ENCODE data around the gene DYSF. TPM values are rescaled to one million over a fixed set of nuclear protein-coding genes. Genes with fewer than 3 reads are reported as not detected.
"Not testable (repeated sequence)": the region's sequence is repeated elsewhere in the genome, so short reads cannot be mapped to it uniquely, and the experiment has no call there.

Gene DYSF
- total and polyA plus RNA-seq, 2 donors: 5.8 to 9.2 TPM

GRCh38 chr2:71423817-71424420, 29.4 kb upstream of the DYSF start:
- H3K4me1 ChIP-seq (ENCODE audit: control insufficient read depth in 2 of 2, insufficient read depth in 2 of 2, low read length in 2 of 2): no peaks in the 10 kb centered on the region
- no peaks in the 10 kb centered on the region for H3K27me3 ChIP-seq (ENCODE audit: control insufficient read depth in 2 of 2, insufficient read depth in 1 of 2, low read length in 1 of 2)
- H3K27ac ChIP-seq (ENCODE audit: low read depth in 1 of 2, low read length in 1 of 2): no peak overlapping the region
- no peak overlapping the region for H3K4me3 ChIP-seq (ENCODE audit: low read length in 2 of 2)
- WGBS: 98% methylated on average over 3 of the region's 3 CpGs
- H3K9me3 ChIP-seq (ENCODE audit: control insufficient read depth in 2 of 2, insufficient read depth in 1 of 2, low read length in 1 of 2): no peaks in the 10 kb centered on the region
- no peak for DNase-seq (ENCODE audit: low read depth in 6 of 9, low spot score in 9 of 9)
- H3K36me3 ChIP-seq (ENCODE audit: control insufficient read depth in 2 of 2, insufficient read depth in 2 of 2, low read length in 1 of 2): peaks cover 18 to 49% of the 10 kb centered on the region in 2 donors

GRCh38 chr2:71426721-71427120, 26.6 kb upstream of the DYSF start:
- Histone ChIP-seq H3K36me3 (ENCODE audit: control insufficient read depth in 2 of 2, insufficient read depth in 2 of 2, low read length in 1 of 2) (peaks cover 21 to 66% of the 10 kb centered on the region in 2 donors), H3K27me3 (ENCODE audit: control insufficient read depth in 2 of 2, insufficient read depth in 1 of 2, low read length in 1 of 2) (no peaks in the 10 kb centered on the region), H3K4me1 (ENCODE audit: control insufficient read depth in 2 of 2, insufficient read depth in 2 of 2, low read length in 2 of 2) (no peaks in the 10 kb centered on the region), H3K27ac (ENCODE audit: low read depth in 1 of 2, low read length in 1 of 2) (no peak overlapping the region), H3K4me3 (ENCODE audit: low read length in 2 of 2) (no peak overlapping the region), H3K9me3 (ENCODE audit: control insufficient read depth in 2 of 2, insufficient read depth in 1 of 2, low read length in 1 of 2) (no peaks in the 10 kb centered on the region)
- no peak for DNase-seq (ENCODE audit: low read depth in 6 of 9, low spot score in 9 of 9)
- WGBS: 93% methylated on average over 2 of the region's 2 CpGs

GRCh38 chr2:71428472-71429383, 24.6 kb upstream of the DYSF start:
- peaks cover 24 to 72% of the 10 kb centered on the region in 2 donors for H3K36me3 ChIP-seq (ENCODE audit: control insufficient read depth in 2 of 2, insufficient read depth in 2 of 2, low read length in 1 of 2)
- no peak overlapping the region for H3K27ac ChIP-seq (ENCODE audit: low read depth in 1 of 2, low read length in 1 of 2)
- WGBS: over 99% methylated on average over 3 of the region's 3 CpGs
- no peak overlapping the region for H3K4me3 ChIP-seq (ENCODE audit: low read length in 2 of 2)
- DNase-seq (ENCODE audit: low read depth in 6 of 9, low spot score in 9 of 9): no peak
- no peaks in the 10 kb centered on the region for H3K4me1 ChIP-seq (ENCODE audit: control insufficient read depth in 2 of 2, insufficient read depth in 2 of 2, low read length in 2 of 2)
- H3K27me3 ChIP-seq (ENCODE audit: control insufficient read depth in 2 of 2, insufficient read depth in 1 of 2, low read length in 1 of 2): no peaks in the 10 kb centered on the region
- H3K9me3 ChIP-seq (ENCODE audit: control insufficient read depth in 2 of 2, insufficient read depth in 1 of 2, low read length in 1 of 2): no peaks in the 10 kb centered on the region

- WGBS: 94% methylated on average over 5 of the region's 5 CpGs
- not testable (repeated sequence) for H3K4me1 ChIP-seq (ENCODE audit: control insufficient read depth in 2 of 2, insufficient read depth in 2 of 2, low read length in 2 of 2); DNase-seq (ENCODE audit: low read depth in 6 of 9, low spot score in 9 of 9); H3K4me3 ChIP-seq (ENCODE audit: low read length in 2 of 2); H3K36me3 ChIP-seq (ENCODE audit: control insufficient read depth in 2 of 2, insufficient read depth in 2 of 2, low read length in 1 of 2); H3K9me3 ChIP-seq (ENCODE audit: control insufficient read depth in 2 of 2, insufficient read depth in 1 of 2, low read length in 1 of 2); H3K27ac ChIP-seq (ENCODE audit: low read depth in 1 of 2, low read length in 1 of 2); H3K27me3 ChIP-seq (ENCODE audit: control insufficient read depth in 2 of 2, insufficient read depth in 1 of 2, low read length in 1 of 2)
These were observed 8.2 kb upstream of the DYSF start for GRCh38 chr2:71445142-71445541.

GRCh38 chr2:71446505-71446904, 6.9 kb upstream of the DYSF start:
- Histone ChIP-seq H3K27ac (ENCODE audit: low read depth in 1 of 2, low read length in 1 of 2) (no peak overlapping the region), H3K9me3 (ENCODE audit: control insufficient read depth in 2 of 2, insufficient read depth in 1 of 2, low read length in 1 of 2) (no peaks in the 10 kb centered on the region), H3K4me1 (ENCODE audit: control insufficient read depth in 2 of 2, insufficient read depth in 2 of 2, low read length in 2 of 2) (no peaks in the 10 kb centered on the region), H3K36me3 (ENCODE audit: control insufficient read depth in 2 of 2, insufficient read depth in 2 of 2, low read length in 1 of 2) (no peaks in the 10 kb centered on the region), H3K4me3 (ENCODE audit: low read length in 2 of 2) (no peak overlapping the region), H3K27me3 (ENCODE audit: control insufficient read depth in 2 of 2, insufficient read depth in 1 of 2, low read length in 1 of 2) (peaks cover 0 to 3% of the 10 kb centered on the region in 2 donors)
- 94% methylated on average over 1 of the region's 1 CpG for WGBS
- DNase-seq (ENCODE audit: low read depth in 6 of 9, low spot score in 9 of 9): no peak

GRCh38 chr2:71449343-71449742, 4.0 kb upstream of the DYSF start:
- H3K27ac ChIP-seq (ENCODE audit: low read depth in 1 of 2, low read length in 1 of 2): no peak overlapping the region
- no peak for DNase-seq (ENCODE audit: low read depth in 6 of 9, low spot score in 9 of 9)

GRCh38 chr2:71451705-71452104, 1.7 kb upstream of the DYSF start:
- peaks cover 12 to 44% of the 10 kb centered on the region in 2 donors for H3K27me3 ChIP-seq (ENCODE audit: control insufficient read depth in 2 of 2, insufficient read depth in 1 of 2, low read length in 1 of 2)
- peaks cover 0 to 23% of the 10 kb centered on the region in 2 donors for H3K4me1 ChIP-seq (ENCODE audit: control insufficient read depth in 2 of 2, insufficient read depth in 2 of 2, low read length in 2 of 2)
- no peak overlapping the region for H3K4me3 ChIP-seq (ENCODE audit: low read length in 2 of 2)
- no peak for DNase-seq (ENCODE audit: low read depth in 6 of 9, low spot score in 9 of 9)
- H3K9me3 ChIP-seq (ENCODE audit: control insufficient read depth in 2 of 2, insufficient read depth in 1 of 2, low read length in 1 of 2): no peaks in the 10 kb centered on the region
- whole genome bisulfite sequencing: 95% methylated on average over 4 of the region's 4 CpGs
- no peaks in the 10 kb centered on the region for H3K36me3 ChIP-seq (ENCODE audit: control insufficient read depth in 2 of 2, insufficient read depth in 2 of 2, low read length in 1 of 2)
- no peak overlapping the region for H3K27ac ChIP-seq (ENCODE audit: low read depth in 1 of 2, low read length in 1 of 2)

More at GRCh38 chr2:71449343-71449742, 4.0 kb upstream of the DYSF start:
- H3K4me3 ChIP-seq (ENCODE audit: low read length in 2 of 2): no peak overlapping the region
- 84% methylated on average over 3 of the region's 3 CpGs for WGBS
- H3K9me3 ChIP-seq (ENCODE audit: control insufficient read depth in 2 of 2, insufficient read depth in 1 of 2, low read length in 1 of 2): no peaks in the 10 kb centered on the region
- H3K4me1 ChIP-seq (ENCODE audit: control insufficient read depth in 2 of 2, insufficient read depth in 2 of 2, low read length in 2 of 2): peaks cover 0 to 8% of the 10 kb centered on the region in 2 donors
- no peaks in the 10 kb centered on the region for H3K36me3 ChIP-seq (ENCODE audit: control insufficient read depth in 2 of 2, insufficient read depth in 2 of 2, low read length in 1 of 2)
- H3K27me3 ChIP-seq (ENCODE audit: control insufficient read depth in 2 of 2, insufficient read depth in 1 of 2, low read length in 1 of 2): peaks cover 12 to 28% of the 10 kb centered on the region in 2 donors

- WGBS: 13% methylated on average over 2 of the region's 2 CpGs
- DNase-seq (ENCODE audit: low read depth in 6 of 9, low spot score in 9 of 9): no peak
- Histone ChIP-seq H3K9me3 (ENCODE audit: control insufficient read depth in 2 of 2, insufficient read depth in 1 of 2, low read length in 1 of 2) (no peaks in the 10 kb centered on the region), H3K27me3 (ENCODE audit: control insufficient read depth in 2 of 2, insufficient read depth in 1 of 2, low read length in 1 of 2) (peaks cover 12 to 44% of the 10 kb centered on the region in 2 donors), H3K27ac (ENCODE audit: low read depth in 1 of 2, low read length in 1 of 2) (no peak overlapping the region), H3K4me3 (ENCODE audit: low read length in 2 of 2) (no peak overlapping the region), H3K4me1 (ENCODE audit: control insufficient read depth in 2 of 2, insufficient read depth in 2 of 2, low read length in 2 of 2) (peaks cover 0 to 23% of the 10 kb centered on the region in 2 donors), H3K36me3 (ENCODE audit: control insufficient read depth in 2 of 2, insufficient read depth in 2 of 2, low read length in 1 of 2) (no peaks in the 10 kb centered on the region)
These were observed 796 bp upstream of the DYSF start for GRCh38 chr2:71452565-71452964.
